GM21515 (cell line): ENCODE results near the gene AMY1C.
"Not testable (repeated sequence)": the region's sequence is repeated elsewhere in the genome, so short reads cannot be mapped to it uniquely, and the experiment has no call there.

Experiments used
- ATAC-seq: cut with Tn5 transposase; IDR thresholded peaks from one replicate; pipeline ENCODE4 v1.9.1; 2021; ENCODE audit not compliant: unreplicated experiment

Gene AMY1C

GRCh38 chr1:103749598-103749997 lies at the start of gene AMY1C:
AMY1C (plus strand) TSS chr1:103749898; CDS start chr1:103750470, 572 bp downstream.
- ATAC-seq = not testable (repeated sequence)

GRCh38 chr1:103700669-103701068 lies 49.0 kb upstream of the AMY1C start:
- ATAC-seq = not testable (repeated sequence)

GRCh38 chr1:103701256-103701655 lies 48.4 kb upstream of the AMY1C start:
- ATAC-seq = not testable (repeated sequence)

GRCh38 chr1:103707670-103708069 lies 42.0 kb upstream of the AMY1C start:
- ATAC-seq = not testable (repeated sequence)

- not testable (repeated sequence) for ATAC-seq
These were observed 39.3 kb upstream of the AMY1C start for GRCh38 chr1:103710381-103710780.

- ATAC-seq = not testable (repeated sequence)
These were observed 32.3 kb upstream of the AMY1C start for GRCh38 chr1:103717404-103717803.

GRCh38 chr1:103721473-103721872 lies 28.2 kb upstream of the AMY1C start:
- not testable (repeated sequence) for ATAC-seq

GRCh38 chr1:103735334-103735733 lies 14.4 kb upstream of the AMY1C start:
- ATAC-seq = not testable (repeated sequence)

GRCh38 chr1:103738031-103738430 lies 11.7 kb upstream of the AMY1C start:
- not testable (repeated sequence) for ATAC-seq

- ATAC-seq = not testable (repeated sequence)
These were observed 5.2 kb upstream of the AMY1C start for GRCh38 chr1:103744449-103744848.

GRCh38 chr1:103745040-103745439 lies 4.7 kb upstream of the AMY1C start:
- ATAC-seq = not testable (repeated sequence)

GRCh38 chr1:103748273-103748672 lies 1.4 kb upstream of the AMY1C start:
- ATAC-seq = not testable (repeated sequence)

GRCh38 chr1:103761896-103762295 lies 12.2 kb downstream of the AMY1C start:
- ATAC-seq = no peak

GRCh38 chr1:103779932-103780331 lies 30.2 kb downstream of the AMY1C start:
- ATAC-seq = no peak

GRCh38 chr1:103783944-103784377 lies 34.3 kb downstream of the AMY1C start:
- peak; percentile 51 for ATAC-seq

- ATAC-seq = no peak
These were observed 38.7 kb downstream of the AMY1C start for GRCh38 chr1:103788377-103788776.

- ATAC-seq = no peak
These were observed 40.5 kb downstream of the AMY1C start for GRCh38 chr1:103790172-103790571.
